C4-2B (cell line): Measurements from ENCODE around the gene A2M.

Experiments
- H3K27ac ChIP-seq: fragments of 450-650 bp; 2 replicates; pipeline ENCODE4 v1.5.1; 2017
- CTCF ChIP-seq: fragments of 450-650 bp; conservative IDR thresholded peaks from 2 replicates; pipeline ENCODE4 v1.5.1; 2017; ENCODE audit warnings: mild to moderate bottlenecking
- ZFX ChIP-seq: fragments of 450-650 bp; IDR thresholded peaks from 2 replicates; pipeline ENCODE4 v1.6.1; 2017

The A2M gene

GRCh38 chr12:9048930-9049329 is 66.8 kb downstream of the A2M start:
- H3K27ac ChIP-seq: no peak overlapping the region
- TF ChIP-seq ZFX (no peak), CTCF (no peak)

DNA sequence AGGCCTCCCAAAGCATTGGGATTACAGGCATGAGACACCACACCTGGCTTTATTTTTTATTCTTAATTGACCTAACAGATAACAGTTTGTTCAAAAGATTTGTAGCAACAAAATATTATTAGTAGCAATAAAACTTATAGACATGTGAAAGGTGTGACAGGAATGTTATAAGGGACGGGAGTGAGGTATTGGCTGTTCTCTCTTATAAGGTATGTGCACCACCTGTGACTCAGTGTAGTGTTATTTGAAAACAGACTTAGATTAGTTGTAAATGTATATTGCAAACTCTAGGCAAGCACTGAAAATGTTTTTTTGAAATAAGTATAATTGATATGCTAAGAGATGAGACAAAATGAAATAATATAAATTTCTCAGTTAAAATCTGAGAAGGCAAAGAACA is 68.6 kb downstream of the A2M start:
- no peak for TF ChIP-seq CTCF
- TF ChIP-seq ZFX: no peak
- no peak overlapping the region for H3K27ac ChIP-seq

DNA sequence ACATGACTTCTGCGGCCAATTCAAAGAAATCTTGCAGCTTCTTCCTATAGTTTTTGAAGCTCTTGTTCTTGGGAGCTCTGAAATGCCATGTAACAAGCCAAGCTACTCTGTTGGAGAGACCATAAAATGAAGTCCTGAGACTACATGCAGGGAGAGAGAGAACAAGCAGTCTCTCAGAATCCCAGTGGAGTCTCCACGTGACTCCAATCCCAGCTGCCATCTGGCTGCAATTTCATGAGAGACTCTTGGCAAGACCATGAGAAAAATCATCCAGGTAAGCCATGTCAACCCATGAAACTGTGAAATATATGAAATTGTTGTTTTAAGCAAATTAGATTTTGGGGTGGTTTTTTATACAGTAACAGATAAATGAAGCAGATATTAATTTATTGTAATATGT is 72.0 kb downstream of the A2M start:
- TF ChIP-seq ZFX: no peak
- no peak for TF ChIP-seq CTCF
- H3K27ac ChIP-seq: no peak overlapping the region

DNA sequence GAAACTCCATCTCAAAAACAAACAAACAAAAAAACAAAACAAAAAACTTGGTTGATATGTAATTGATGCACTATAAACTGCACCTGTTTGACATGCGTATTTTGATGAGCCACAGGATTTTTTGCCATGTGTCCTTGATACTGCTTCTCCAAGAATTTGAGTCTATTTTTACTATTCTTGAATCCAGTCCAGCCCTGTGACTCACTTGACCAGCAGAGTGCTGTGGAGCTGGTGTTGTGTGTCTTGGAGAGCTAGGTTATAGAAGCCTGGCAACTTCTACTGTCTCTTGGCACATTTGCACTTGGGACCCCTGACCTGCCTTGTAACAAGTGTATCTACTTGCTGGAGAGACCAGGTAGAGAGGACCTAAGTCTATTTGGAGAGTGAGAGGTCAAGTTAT is 74.4 kb downstream of the A2M start:
- TF ChIP-seq CTCF: no peak
- TF ChIP-seq ZFX: no peak
- no peak overlapping the region for H3K27ac ChIP-seq

GRCh38 chr12:9040484-9041186 is 75.1 kb downstream of the A2M start:
- no peak overlapping the region for H3K27ac ChIP-seq
- no peak for TF ChIP-seq CTCF

GRCh38 chr12:9039397-9039977 is 76.2 kb downstream of the A2M start:
- no peak overlapping the region for H3K27ac ChIP-seq
- TF ChIP-seq CTCF: peak; percentile 90
- no peak for TF ChIP-seq ZFX

DNA sequence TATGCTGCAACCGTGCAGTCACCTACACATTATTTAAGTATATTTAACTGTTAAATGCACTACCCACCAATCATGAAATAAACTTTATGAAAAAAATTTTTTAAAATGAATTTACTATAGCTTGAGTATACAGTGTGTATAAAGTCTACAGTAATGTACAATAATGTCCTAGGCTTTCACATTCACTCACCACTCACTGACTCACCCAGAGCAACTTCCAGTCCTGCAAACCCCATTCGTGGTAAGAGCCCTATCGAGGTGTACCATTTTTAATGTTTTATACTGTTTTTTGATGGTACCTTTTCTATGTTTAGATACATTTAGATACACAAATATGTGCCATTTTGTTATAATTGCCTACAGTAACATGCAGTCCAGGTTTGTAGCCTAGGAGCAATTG is 78.3 kb downstream of the A2M start:
- TF ChIP-seq ZFX (no peak), CTCF (no peak)
- no peak overlapping the region for H3K27ac ChIP-seq
